ENCODE measurements around the gene TSPAN9.

Gene TSPAN9

GRCh38 chr12:3304436-3305165 is 227.4 kb downstream of the TSPAN9 start:
- no peak for DNase-seq

GRCh38 chr12:3305464-3305863 is 228.3 kb downstream of the TSPAN9 start:
- no peak for DNase-seq

- DNase-seq = no peak
Observed at GRCh38 chr12:3305904-3306619, 228.9 kb downstream of the TSPAN9 start.

- DNase-seq = no peak
Observed at GRCh38 chr12:3307389-3307788, 230.2 kb downstream of the TSPAN9 start.

- no peak for DNase-seq
Observed at GRCh38 chr12:3308063-3308462, 230.9 kb downstream of the TSPAN9 start.

- no peak for DNase-seq
Observed at GRCh38 chr12:3308609-3309008, 231.4 kb downstream of the TSPAN9 start.

GRCh38 chr12:3309805-3310204 is 232.6 kb downstream of the TSPAN9 start:
- DNase-seq = no peak

GRCh38 chr12:3310271-3311026 is 233.3 kb downstream of the TSPAN9 start:
- DNase-seq = no peak

GRCh38 chr12:3311027-3311402 is 233.8 kb downstream of the TSPAN9 start:
- DNase-seq = no peak

- DNase-seq = no peak
Observed at GRCh38 chr12:3311491-3312103, 234.4 kb downstream of the TSPAN9 start.

GRCh38 chr12:3313066-3313465 is 235.9 kb downstream of the TSPAN9 start:
- DNase-seq = no peak

GRCh38 chr12:3313675-3314663 is 236.8 kb downstream of the TSPAN9 start:
- DNase-seq = no peak

GRCh38 chr12:3315201-3315661 is 238.1 kb downstream of the TSPAN9 start:
- no peak for DNase-seq

- DNase-seq = no peak
Observed at GRCh38 chr12:3316776-3317480, 239.7 kb downstream of the TSPAN9 start.

- no peak for DNase-seq
Observed at GRCh38 chr12:3317481-3317815, 240.3 kb downstream of the TSPAN9 start.

GRCh38 chr12:3317841-3318501 is 240.8 kb downstream of the TSPAN9 start:
- no peak for DNase-seq

GRCh38 chr12:3319723-3320492 is 242.7 kb downstream of the TSPAN9 start:
- no peak for DNase-seq

GRCh38 chr12:3320881-3321509 is 243.8 kb downstream of the TSPAN9 start:
- no peak for DNase-seq

- no peak for DNase-seq
Observed at GRCh38 chr12:3321881-3322280, 244.7 kb downstream of the TSPAN9 start.
